DMS53 treated with DMSO at 0.1 percent for 48 hours (cell line): Measurements from ENCODE around the gene ORC1.

Experiments
- DNase-seq: peaks from one replicate; lab custom pipeline; 2025; ENCODE audit not compliant: unreplicated experiment; lab: John Stamatoyannopoulos, UW

Gene ORC1

GRCh38 chr1:52404116-52404974 is at the start of gene ORC1, which contains the start of gene PRPF38A:
Gene ORC1, minus strand, starts transcription at chr1:52404423. Its CDS starts 2,200 bp downstream, at chr1:52402223.
Gene PRPF38A, plus strand, starts transcription at chr1:52404602. Its CDS starts 148 bp downstream, at chr1:52404750.
- peak; percentile 99 for DNase-seq

GRCh38 chr1:52444463-52444862 is 40.2 kb upstream of the ORC1 start:
- no peak for DNase-seq

GRCh38 chr1:52439976-52440375 is 35.8 kb upstream of the ORC1 start:
- DNase-seq: no peak

GRCh38 chr1:52436817-52437216 is 32.6 kb upstream of the ORC1 start:
- DNase-seq: peak; percentile 59

GRCh38 chr1:52435650-52436049 is 31.4 kb upstream of the ORC1 start:
- no peak for DNase-seq

- no peak for DNase-seq
Measured at GRCh38 chr1:52435211-52435610, 31.0 kb upstream of the ORC1 start.

GRCh38 chr1:52432807-52433206 is 28.6 kb upstream of the ORC1 start:
- no peak for DNase-seq

- DNase-seq: no peak
Measured at GRCh38 chr1:52427152-52427551, 22.9 kb upstream of the ORC1 start.

GRCh38 chr1:52426371-52426770 is 22.1 kb upstream of the ORC1 start:
- DNase-seq: no peak

- DNase-seq: no peak
Measured at GRCh38 chr1:52424813-52425212, 20.6 kb upstream of the ORC1 start.

- DNase-seq: no peak
Measured at GRCh38 chr1:52424231-52424636, 20.0 kb upstream of the ORC1 start.

- no peak for DNase-seq
Measured at GRCh38 chr1:52423771-52424170, 19.5 kb upstream of the ORC1 start.

- DNase-seq: no peak
Measured at GRCh38 chr1:52423055-52423454, 18.8 kb upstream of the ORC1 start.

- DNase-seq: no peak
Measured at GRCh38 chr1:52420713-52421112, 16.5 kb upstream of the ORC1 start.

- no peak for DNase-seq
Measured at GRCh38 chr1:52416811-52417210, 12.6 kb upstream of the ORC1 start.

- DNase-seq: no peak
Measured at GRCh38 chr1:52414942-52415341, 10.7 kb upstream of the ORC1 start.

GRCh38 chr1:52413410-52413989 is 9.3 kb upstream of the ORC1 start:
- no peak for DNase-seq

- DNase-seq: no peak
Measured at GRCh38 chr1:52404975-52405338, 734 bp upstream of the ORC1 start.

- peak; percentile 90 for DNase-seq
Measured at GRCh38 chr1:52403566-52404115, 582 bp downstream of the ORC1 start.

GRCh38 chr1:52402860-52403240 is 1.4 kb downstream of the ORC1 start:
- DNase-seq: peak; percentile 66

GRCh38 chr1:52400131-52400530 is 4.1 kb downstream of the ORC1 start:
- no peak for DNase-seq

- DNase-seq: no peak
Measured at GRCh38 chr1:52399629-52400028, 4.6 kb downstream of the ORC1 start.
